ENCODE data around the gene GNGT1. TPM values are rescaled to one million over a fixed set of nuclear protein-coding genes. Genes with fewer than 3 reads are reported as not detected.
A peak's percentile ranks its signal among the peaks of the same experiment; 100 is the strongest.
"Not testable (repeated sequence)": the region's sequence is repeated elsewhere in the genome, so short reads cannot be mapped to it uniquely, and the experiment has no call there.

GNGT1 gene
- total RNA-seq, 1 experiment from 2014 or later, result not detected

DNA sequence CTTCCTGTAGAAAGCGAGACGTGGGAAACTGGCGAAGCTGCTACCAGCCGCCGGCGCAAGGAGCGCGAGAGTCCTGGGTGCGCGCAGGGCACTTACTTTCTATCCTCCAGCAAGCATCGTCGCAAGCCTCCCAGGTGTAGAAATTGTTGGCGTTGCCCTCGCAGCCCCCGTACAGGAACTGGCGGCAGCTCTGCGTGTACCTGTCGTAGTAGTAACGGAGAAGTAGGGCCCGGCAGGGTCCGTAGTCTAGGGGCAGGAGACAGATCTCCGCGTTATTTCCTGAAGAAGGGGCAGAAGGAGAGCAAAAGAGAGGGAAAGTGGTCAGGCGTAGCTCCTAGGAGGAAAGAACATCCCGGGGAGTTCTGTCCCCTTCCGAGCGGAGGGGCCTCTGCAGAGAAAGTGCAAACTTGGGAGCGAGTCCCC lies 16.3 kb upstream of the GNGT1 start:
- Histone ChIP-seq H3K36me3 (no peaks in the 10 kb centered on the region), H3K27me3 (replicated peaks) (peaks cover 3% of the 10 kb centered on the region), H3K4me1 (replicated peaks) (peaks cover 14% of the 10 kb centered on the region), H3K27ac (no peak overlapping the region; the same call in 1 of the 2 replicates), H3K9me3 (replicated peaks) (no peaks in the 10 kb centered on the region), H3K4me3 (peak overlapping the region; percentile 52)
- peak; percentile 45 to 54 for DNase-seq (ENCODE audit: low read depth in 1 of 2, low spot score in 2 of 2)

DNA sequence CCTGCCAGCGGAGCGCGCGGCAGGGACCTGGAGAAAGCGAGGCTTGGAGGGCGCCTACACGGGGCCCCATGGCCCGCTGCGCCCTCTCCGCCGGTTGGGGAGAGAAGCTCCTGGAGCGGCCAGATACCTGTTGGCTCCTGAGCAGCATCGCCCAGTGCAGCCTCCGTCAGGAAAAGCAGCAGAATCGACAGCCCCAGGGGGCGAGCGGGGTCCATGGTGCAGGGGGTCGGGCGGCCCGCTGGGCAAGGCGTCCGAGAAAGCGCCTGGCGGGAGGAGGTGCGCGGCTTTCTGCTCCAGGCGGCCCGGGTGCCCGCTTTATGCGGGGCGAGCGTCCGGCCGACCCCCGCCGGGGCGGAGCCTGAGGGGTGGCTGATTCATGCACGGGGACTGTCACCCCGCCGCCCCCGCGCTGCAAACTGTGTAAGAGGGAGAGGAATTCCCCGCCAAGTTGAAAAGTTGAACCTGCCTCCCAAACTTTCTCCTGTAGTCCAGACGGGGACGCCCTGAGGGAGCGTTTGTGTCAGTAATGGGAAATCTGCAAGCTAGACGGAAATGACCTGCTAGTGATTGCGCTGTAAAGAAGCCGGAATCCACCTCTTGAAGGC lies 15.8 kb upstream of the GNGT1 start, which contains the start of gene TFPI2:
TSS of gene TFPI2 (minus strand) at position 290 of the 605 bp plus-strand sequence. CDS start at position 215, 75 bp downstream.
- no peak within 1 kb of the TSS; the same call in 1 of the 2 replicates for H3K27ac ChIP-seq
- peak within 1 kb of the TSS; percentile 52 for H3K4me3 ChIP-seq
- peak; percentile 50 to 66 for DNase-seq (ENCODE audit: low read depth in 1 of 2, low spot score in 2 of 2)
- peaks cover 14% of the 10 kb centered on the region for H3K4me1 ChIP-seq (replicated peaks)
- no peaks in the 10 kb centered on the region for H3K36me3 ChIP-seq
- peaks cover 3% of the 10 kb centered on the region for H3K27me3 ChIP-seq (replicated peaks)
- no peaks in the 10 kb centered on the region for H3K9me3 ChIP-seq (replicated peaks)

DNA sequence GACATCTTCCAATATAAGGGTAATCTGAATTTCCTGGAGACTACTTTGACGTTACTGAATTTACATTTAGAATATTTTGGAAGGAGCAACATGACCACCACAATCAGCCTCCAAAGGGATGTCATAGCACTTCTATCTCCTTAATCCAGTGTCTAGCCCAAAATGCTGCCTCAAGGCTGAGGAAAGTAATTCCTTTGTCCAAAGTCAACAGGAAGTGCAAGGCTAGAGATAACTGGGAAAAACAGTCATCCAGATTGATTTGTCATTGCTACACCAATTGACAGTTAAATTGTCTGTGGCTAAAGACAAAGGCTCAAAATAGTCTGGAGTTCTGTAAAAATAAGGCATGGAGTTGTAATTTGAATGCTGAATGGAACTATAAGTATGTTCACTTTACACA lies 11.9 kb upstream of the GNGT1 start:
- Histone ChIP-seq H3K4me3 (no peak overlapping the region), H3K9me3 (replicated peaks) (no peaks in the 10 kb centered on the region), H3K27ac (no peak overlapping the region), H3K36me3 (no peaks in the 10 kb centered on the region), H3K4me1 (replicated peaks) (peaks cover 14% of the 10 kb centered on the region), H3K27me3 (replicated peaks) (peaks cover 5% of the 10 kb centered on the region)
- no peak for DNase-seq (ENCODE audit: low read depth in 1 of 2, low spot score in 2 of 2)

DNA sequence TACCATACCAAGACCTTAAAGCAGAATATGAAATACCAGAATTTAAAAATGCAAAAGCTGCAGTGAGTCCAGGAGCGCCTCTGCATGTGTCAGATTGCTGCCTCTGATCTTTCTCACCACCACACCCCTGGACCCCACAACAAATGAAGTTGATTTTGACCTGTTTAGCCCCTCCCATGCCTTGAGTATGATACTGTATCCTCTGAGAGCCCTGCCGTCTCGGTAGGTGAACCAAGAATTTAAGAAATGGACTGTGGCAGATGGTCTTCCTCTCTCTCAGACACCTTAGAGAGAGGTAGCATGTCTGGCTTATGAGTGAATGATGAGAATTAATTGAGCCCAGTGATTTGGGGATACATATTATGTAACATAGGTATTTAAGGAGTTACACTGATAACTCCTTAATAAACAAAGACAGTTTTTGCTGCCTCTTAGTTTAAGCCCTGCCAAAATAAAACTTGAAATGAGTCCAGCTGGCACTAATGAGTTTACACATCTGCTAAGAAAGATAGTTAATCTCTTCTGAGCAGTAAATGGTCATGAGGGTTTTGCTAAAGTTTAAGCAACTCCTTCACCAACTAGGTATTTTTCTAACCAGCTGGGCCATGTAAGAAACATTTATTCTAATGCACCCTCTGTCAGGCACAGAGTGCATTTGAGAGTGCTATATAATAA lies 11.3 kb upstream of the GNGT1 start:
- Histone ChIP-seq H3K36me3 (no peaks in the 10 kb centered on the region), H3K9me3 (replicated peaks) (no peaks in the 10 kb centered on the region), H3K27me3 (replicated peaks) (peaks cover 2% of the 10 kb centered on the region; the same call in 1 of the 2 replicates), H3K27ac (no peak overlapping the region), H3K4me3 (no peak overlapping the region), H3K4me1 (replicated peaks) (peaks cover 8% of the 10 kb centered on the region)
- DNase-seq (ENCODE audit: low read depth in 1 of 2, low spot score in 2 of 2), result no peak

DNA sequence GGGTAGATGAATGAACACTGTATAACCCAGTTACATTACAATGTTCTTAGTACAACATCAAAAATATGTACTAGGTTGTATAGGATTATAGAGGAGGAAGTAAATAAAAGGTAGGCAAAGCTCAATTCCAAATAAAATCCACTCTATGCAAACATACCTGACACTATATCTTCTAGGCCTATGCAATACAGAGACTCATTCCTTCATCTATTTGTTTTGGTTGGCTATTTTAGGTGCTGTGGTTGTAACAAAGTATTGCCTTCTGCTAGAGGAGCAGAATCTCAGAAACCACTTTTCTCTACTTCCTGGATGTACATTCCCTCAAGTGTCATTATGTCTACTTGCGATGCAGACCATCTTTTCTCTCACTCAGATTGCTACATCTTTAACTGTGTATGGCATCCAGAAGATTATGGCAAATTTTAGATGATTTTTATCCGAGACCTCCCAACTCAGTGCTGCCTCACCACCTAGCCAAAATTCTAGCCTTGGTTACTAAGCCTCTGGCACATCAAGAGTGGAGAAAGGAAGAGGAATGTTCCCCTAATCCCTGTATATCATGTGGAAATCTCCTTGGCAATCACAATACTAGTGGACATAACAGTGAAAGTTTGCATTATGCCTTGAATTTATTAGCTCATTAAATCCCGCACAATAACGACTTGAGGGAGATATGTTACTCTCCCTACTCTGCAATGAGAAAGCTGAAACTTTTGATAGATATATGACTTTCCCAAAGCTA lies 10.3 kb upstream of the GNGT1 start:
- Histone ChIP-seq H3K36me3 (no peaks in the 10 kb centered on the region), H3K27me3 (replicated peaks) (peaks cover 2% of the 10 kb centered on the region; the same call in 1 of the 2 replicates), H3K4me3 (no peak overlapping the region), H3K27ac (no peak overlapping the region), H3K9me3 (replicated peaks) (no peaks in the 10 kb centered on the region), H3K4me1 (replicated peaks) (no peaks in the 10 kb centered on the region)
- no peak for DNase-seq (ENCODE audit: low read depth in 1 of 2, low spot score in 2 of 2)

DNA sequence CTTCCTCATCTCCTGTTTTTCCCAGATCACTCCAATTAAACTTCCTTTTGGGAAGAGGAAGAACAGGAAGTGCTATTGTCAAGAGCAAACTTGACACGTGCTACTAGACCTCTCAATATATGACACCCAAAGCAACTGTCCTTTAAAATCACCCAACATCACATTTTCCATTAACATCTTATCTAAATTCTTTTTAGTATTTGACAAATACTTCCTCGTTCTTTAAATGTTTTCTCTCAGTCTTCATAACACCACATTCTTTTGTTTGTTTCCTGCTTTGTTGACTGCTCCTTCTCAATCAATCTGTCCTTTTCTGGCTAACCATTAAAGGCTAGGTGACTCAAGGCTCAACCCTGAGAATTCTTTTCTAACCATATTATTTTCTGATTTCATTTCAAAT lies 8.7 kb upstream of the GNGT1 start:
- no peaks in the 10 kb centered on the region for H3K9me3 ChIP-seq (replicated peaks)
- peaks cover 2% of the 10 kb centered on the region; the same call in 1 of the 2 replicates for H3K27me3 ChIP-seq (replicated peaks)
- no peak for DNase-seq (ENCODE audit: low read depth in 1 of 2, low spot score in 2 of 2)
- H3K27ac ChIP-seq, result no peak overlapping the region
- H3K4me1 ChIP-seq (replicated peaks), result no peaks in the 10 kb centered on the region
- H3K4me3 ChIP-seq, result no peak overlapping the region
- H3K36me3 ChIP-seq, result no peaks in the 10 kb centered on the region

DNA sequence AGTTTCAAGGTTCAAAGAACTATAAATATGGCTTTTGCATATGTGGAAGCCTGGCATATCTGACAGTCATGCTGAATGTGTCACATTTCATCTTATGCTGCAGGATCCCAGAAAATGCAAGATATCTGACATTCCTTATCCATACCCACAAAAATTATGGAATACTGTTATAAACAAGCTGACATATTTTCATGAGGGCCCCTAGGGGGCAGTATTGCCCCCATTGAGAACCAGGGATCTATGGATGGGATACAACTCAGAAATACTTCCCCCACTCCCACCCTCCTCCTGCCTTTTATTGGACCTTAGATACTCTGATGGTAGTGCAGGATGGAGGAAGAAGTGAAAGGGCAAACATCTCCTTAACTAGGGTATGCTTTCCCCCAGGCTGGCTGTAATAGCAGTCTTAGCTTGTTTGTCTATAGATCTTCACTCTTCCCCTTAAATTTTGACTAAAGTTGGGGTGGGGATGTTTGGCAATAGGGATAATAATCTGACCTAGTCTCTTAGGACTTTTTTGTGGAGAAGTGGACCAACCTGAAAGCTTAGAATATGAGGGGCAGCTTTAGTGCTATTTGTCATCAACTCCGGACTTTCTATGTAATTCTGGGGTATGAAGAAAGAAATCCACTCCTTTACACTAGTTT lies 3.5 kb upstream of the GNGT1 start:
- H3K27me3 ChIP-seq (replicated peaks), result no peaks in the 10 kb centered on the region; the same call in none of the 2 replicates
- no peak overlapping the region for H3K4me3 ChIP-seq
- H3K9me3 ChIP-seq (replicated peaks), result no peaks in the 10 kb centered on the region
- no peak overlapping the region for H3K27ac ChIP-seq
- peak in 1 of 2 experiments; percentile 28 for DNase-seq (ENCODE audit: low read depth in 1 of 2, low spot score in 2 of 2)
- H3K36me3 ChIP-seq, result no peaks in the 10 kb centered on the region
- no peaks in the 10 kb centered on the region for H3K4me1 ChIP-seq (replicated peaks)

DNA sequence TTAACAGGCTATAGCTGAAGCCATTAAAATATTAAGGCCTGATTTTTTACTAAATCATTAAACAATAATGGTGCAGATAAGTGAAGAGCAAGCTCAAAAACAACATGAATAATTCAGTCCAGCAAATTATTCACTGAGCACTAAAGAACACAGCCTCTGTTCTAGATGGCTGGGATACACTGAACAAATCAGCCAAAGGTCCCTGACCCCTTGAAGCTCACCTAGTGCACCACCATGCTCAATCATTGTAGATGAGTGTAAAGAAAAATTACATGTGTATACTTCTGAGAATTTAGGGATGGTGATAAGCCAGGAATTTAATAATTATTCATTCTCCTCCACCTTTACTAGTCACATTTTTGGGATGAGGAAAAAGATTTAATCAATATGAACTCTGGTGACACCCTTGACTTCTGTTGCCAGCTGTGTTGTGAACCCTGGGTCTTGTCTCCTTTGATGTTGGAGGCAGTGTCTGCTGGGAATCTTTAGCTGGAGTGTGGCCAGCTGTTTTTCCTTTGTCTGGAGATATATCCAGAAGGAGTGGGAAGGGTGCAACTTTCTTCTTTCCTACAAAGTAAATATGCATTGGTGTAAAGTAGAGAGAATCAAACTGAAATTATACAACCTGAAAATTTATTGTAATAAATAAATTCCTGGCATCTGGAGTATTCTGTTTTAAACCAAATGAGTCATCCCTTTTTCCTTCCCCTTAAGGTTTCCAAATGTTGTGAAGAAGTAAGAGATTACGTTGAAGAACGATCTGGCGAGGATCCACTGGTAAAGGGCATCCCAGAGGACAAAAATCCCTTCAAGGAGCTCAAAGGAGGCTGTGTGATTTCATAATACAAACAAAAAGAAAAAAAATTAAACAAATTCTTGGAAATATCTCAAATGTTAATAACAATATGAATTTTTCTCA lies 4.0 kb downstream of the GNGT1 start:
- no peak overlapping the region for H3K4me3 ChIP-seq
- no peaks in the 10 kb centered on the region; the same call in 1 of the 2 replicates for H3K27me3 ChIP-seq (replicated peaks)
- no peak overlapping the region for H3K27ac ChIP-seq

DNA sequence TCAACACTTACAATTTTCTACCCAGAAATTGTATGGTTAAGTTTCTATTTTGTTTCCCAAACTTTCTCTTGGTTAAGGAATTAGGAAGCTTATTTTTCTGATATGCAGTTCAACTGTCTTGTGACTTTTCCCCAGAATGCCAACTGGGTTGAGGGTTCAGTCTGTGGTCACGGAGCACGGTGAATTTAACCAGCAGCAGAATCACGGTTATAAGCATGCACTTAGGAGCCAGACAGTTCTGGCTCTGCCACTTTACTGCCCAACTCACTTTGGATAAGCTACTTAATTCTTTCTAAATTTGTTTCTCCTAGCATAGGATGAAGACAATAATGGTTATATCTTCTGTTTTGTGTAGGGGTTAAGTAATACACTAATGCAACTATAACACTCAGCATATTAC lies 4.9 kb downstream of the GNGT1 start:
- not testable (repeated sequence) for H3K27ac ChIP-seq; H3K27me3 ChIP-seq (replicated peaks); DNase-seq (ENCODE audit: low read depth in 1 of 2, low spot score in 2 of 2)

More for the DNA sequence above, 4.0 kb downstream of the GNGT1 start:
- H3K36me3 ChIP-seq, result no peaks in the 10 kb centered on the region
- H3K4me1 ChIP-seq (replicated peaks), result peaks cover 7% of the 10 kb centered on the region
- no peaks in the 10 kb centered on the region for H3K9me3 ChIP-seq (replicated peaks)
- DNase-seq (ENCODE audit: low read depth in 1 of 2, low spot score in 2 of 2), result no peak

DNA sequence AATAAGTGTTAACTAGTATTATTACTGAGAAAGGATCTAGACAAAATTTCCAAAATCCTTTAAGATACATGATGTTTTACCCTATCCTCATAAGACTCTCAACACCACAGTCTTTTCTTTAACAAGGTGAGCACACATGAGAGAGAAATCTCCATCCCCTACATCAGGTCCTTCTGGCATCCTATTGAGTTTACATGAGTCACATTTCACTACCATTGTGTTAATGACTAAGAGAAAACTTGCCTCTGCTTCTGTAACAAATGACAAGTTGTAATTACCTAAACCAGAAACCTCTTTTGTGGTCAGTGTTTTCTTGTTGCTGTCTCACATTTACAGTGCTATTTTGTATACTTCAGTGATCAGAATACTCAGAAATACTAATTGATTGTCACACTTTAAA lies 5.3 kb downstream of the GNGT1 start:
- H3K36me3 ChIP-seq; H3K4me3 ChIP-seq; DNase-seq (ENCODE audit: low read depth in 1 of 2, low spot score in 2 of 2); H3K27ac ChIP-seq; H3K27me3 ChIP-seq (replicated peaks); H3K4me1 ChIP-seq (replicated peaks); H3K9me3 ChIP-seq (replicated peaks): not testable (repeated sequence)

More for the DNA sequence above, 4.9 kb downstream of the GNGT1 start:
- H3K36me3 ChIP-seq; H3K4me3 ChIP-seq; H3K9me3 ChIP-seq (replicated peaks); H3K4me1 ChIP-seq (replicated peaks): not testable (repeated sequence)

DNA sequence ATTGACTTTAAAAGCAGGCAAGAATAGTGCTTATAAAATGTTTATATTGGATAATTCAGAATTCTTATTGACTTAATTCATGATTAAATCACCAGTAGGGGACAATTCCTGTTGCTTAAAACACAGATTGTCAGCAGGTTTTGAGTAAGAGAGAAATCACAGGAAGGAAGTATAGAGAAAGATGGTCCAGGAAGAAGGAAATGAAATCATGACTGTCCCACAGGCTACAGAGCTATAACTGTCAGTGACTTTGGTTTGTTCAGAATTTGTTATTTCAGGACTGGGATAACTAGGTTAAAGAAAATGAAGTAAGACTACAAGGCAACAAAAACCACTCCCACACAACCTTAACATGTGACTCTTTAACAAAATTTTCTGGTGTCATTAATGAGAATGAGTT lies 6.8 kb downstream of the GNGT1 start:
- H3K36me3 ChIP-seq, result no peaks in the 10 kb centered on the region
- DNase-seq (ENCODE audit: low read depth in 1 of 2, low spot score in 2 of 2), result no peak
- H3K9me3 ChIP-seq (replicated peaks), result no peaks in the 10 kb centered on the region
- no peak overlapping the region for H3K27ac ChIP-seq
- H3K4me1 ChIP-seq (replicated peaks), result peaks cover 7% of the 10 kb centered on the region
- H3K4me3 ChIP-seq, result no peak overlapping the region
- H3K27me3 ChIP-seq (replicated peaks), result no peaks in the 10 kb centered on the region

DNA sequence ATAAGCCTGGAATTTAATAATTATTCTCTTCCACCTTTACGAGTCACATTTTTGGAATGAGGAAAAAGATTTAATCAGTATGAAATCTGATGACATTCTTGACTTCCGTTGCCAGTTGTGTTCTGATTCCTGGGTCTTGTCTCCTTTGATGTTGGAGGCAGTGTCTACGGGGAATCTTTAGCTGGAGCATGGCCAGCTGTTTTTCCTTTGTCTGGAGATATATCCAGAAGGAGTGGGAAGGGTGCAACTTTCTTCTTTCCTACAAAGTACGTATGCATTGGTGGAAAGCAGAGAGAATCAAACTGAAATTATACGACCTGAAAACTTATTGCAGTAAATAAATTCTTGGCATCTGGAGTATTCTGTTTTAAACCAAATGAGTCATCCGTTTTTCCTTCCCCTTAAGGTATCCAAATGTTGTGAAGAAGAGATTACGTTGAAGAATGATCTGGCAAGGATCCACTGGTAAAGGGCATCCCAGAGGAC lies 8.3 kb downstream of the GNGT1 start:
- H3K9me3 ChIP-seq (replicated peaks), result no peaks in the 10 kb centered on the region
- peak; percentile 46 to 65 for DNase-seq (ENCODE audit: low read depth in 1 of 2, low spot score in 2 of 2)
- peaks cover 7% of the 10 kb centered on the region for H3K4me1 ChIP-seq (replicated peaks)
- no peaks in the 10 kb centered on the region for H3K36me3 ChIP-seq
- H3K27me3 ChIP-seq (replicated peaks), result no peaks in the 10 kb centered on the region
- peak overlapping the region; percentile 37 for H3K27ac ChIP-seq
- no peak overlapping the region for H3K4me3 ChIP-seq

Measured in SJSA1 (cell line).